GM19395 (cell line): Measurements from ENCODE around the gene PI4KA.
A peak's percentile ranks its signal among the peaks of the same experiment; 100 is the strongest.
"Not testable (repeated sequence)": the region's sequence is repeated elsewhere in the genome, so short reads cannot be mapped to it uniquely, and the experiment has no call there.

Experiments
- ATAC-seq: cut with Tn5 transposase; IDR thresholded peaks from one replicate; pipeline ENCODE4 v1.9.1; 2021; ENCODE audit warnings: mild to moderate bottlenecking, moderate library complexity; ENCODE audit not compliant: unreplicated experiment

Gene PI4KA

DNA sequence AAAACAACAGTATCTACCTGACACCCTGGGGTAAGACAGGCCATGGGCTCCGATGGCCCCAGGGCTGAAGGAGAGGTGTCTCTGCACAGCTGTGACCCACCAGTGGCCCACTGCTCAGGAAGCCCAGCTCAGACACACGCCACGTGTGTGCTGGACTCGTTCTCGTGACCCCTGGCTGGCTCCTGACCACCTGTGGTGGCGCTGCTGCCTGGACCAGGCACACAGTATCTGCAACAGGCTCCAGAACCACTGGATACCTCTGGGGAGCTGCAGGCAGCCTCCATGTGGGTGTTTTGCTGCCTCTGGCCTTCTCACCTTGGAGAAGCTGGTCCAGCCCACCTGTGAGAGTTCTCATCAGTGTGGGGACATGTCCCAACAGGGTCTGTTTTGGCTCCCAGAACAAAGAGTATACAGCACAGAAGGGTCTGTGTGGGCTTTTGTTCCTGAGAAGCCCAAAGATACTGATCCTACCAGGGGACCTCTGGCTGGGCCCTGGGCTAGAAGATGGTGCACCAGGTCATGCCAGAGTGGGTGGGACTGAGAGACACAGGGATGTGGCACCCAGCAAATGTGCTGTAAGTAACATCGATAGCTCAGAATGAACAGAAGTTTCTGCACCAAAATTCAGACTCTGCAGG, 106.4 kb downstream of the PI4KA start:
- no peak for ATAC-seq

DNA sequence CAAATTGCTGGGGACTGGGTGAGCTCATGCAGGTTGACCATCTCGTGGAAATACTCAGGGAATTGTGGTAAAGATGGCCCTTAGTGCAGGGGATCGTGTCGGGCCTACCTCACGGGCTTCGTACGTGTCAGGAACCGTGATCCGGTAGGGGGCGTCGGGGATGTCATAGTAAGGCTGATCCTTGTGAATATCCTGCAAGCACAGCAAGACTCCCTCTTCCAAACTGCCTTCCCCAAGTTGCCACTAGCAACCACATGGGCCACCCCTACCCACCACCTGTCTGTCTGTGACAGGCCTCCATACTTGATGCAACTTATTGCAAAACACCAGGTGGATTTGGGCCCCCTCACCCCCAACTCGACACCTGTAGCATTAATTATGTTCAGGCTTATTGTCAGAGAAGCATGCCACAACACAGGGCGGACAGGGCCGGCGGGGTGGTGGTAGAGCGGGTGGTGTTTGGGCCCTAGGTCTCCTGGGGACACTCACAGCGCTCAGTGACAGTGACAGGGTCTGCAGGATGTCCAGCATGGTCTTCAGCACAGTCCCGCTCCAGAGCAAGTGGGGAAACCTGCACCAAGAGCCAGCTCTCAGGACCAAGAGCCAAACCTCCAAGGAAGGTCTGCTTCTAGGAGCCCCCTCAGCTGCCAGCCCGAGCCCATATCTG, 107.3 kb downstream of the PI4KA start:
- ATAC-seq, result no peak

DNA sequence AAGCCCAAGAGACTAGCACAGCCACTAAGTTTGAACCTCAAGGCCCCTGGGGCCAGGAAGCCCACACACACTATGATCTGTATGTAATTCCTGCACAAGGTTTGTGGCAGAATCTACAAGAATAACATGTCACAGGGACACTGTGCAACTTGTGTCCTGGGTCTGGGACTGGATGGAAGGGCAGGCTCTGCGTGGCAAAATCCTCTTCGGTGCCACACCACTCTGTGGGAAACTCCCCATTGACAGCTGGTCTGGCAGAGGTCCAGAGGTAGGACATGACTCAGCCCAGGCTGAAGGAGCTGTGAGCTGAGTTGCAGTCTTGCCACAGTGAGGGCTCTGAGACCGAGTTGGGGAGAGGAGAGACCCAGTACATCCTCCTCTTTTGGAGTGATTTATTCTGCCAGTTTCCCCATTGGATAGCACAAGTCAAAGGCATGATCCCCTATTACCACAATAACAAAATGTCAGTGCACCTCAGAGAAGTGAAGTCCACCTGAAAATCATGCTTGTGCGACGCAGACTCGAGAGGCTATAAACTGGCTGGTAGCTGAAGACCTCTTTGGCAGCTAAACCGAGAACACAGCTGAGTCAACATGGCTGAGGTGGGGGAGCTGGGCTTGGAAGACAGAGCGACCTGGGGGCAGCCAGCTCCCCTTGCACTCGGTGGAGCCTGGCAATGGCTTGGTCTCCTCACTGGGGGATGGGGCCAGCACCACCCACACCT, 108.0 kb downstream of the PI4KA start:
- no peak for ATAC-seq

DNA sequence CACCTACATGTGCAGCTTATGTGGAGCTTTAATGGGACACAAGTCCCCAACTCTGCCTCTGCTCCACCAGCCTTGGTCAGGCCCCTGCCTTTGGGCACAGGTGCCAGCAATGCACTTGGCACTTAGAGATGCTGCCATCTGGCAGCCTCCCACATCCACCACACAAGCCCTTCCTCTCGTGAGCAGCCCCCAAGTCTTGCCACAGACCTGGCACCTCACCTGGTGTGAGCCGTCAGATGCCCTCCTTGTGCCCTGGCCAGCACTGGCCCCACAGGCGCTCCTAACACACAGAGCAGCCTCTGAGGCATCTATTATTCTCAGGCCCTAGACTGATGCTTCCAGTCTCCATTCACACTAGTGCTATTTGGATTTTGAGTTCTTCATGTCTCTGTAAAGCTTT, 109.2 kb downstream of the PI4KA start:
- ATAC-seq, result no peak

DNA sequence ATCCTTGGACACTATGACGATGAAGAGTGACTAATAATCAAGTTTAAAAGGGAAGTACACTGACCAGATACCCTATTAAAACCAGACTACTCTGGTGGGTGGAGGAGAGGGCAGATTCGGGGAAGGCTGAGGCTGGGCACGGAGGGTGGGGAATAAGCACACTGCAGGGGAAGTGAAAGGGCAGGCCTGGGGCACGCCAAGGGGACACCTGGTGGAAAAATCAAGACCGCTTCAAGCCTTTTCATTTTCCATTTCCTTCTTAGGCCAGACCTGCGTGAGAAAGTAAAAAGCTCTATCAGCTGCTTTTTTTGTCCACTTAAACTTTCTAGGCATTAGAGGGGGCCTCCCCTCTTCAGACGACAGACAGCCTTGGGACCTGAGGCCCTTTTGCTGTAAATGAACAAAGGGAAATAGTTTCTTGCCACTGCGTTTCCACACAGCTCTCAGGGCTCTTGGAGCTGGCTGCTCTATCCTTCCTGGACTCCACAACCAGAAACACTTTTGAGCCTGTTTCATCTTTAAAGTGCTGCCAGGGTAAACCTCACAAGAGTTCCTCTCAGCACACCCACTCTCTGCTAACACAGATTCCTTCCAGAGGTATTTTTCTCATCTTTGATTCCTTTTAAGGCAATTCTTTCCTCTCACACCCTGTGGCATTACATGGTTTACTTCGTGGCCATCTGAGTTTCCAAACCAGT, 109.7 kb downstream of the PI4KA start:
- peak; percentile 74 for ATAC-seq

DNA sequence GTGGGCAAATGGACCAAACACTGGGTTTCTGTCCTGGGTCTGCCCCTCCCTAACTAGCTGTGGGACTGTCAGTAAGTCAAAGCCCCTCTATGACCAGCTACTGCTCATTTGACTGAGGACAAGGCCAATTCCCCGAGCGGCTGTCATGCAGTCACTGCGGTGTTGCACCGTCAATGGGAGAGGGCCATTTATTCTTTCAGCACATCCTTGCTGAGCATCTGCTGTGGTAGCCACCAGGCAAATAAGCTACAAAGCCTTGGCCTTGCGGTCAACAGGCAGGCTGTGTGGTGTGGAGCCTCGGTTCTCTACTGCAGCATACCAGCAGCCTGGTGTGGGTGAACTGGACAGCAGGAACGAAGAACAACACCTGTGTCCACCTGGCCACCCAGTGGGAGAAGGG, 110.5 kb downstream of the PI4KA start:
- ATAC-seq, result peak; percentile 18

DNA sequence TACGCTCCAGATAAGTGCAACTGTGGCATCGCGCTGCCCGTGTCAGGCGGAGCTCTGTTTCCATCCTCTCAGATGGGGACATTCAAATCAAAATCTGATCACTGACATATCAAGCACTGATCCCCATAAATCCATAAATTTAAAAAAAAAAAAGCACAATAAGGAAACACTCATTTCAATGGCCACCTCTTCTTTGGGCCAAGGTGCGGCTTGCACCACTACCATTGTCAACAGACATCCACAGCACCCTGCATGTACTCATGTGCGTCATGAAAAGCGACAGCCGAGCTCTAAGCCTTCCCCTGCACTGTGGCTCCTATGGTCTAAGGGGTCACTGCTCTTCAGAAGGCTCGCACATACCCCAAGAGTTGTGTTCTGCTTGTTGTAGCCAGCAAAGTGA, 111.4 kb downstream of the PI4KA start:
- ATAC-seq, result no peak

DNA sequence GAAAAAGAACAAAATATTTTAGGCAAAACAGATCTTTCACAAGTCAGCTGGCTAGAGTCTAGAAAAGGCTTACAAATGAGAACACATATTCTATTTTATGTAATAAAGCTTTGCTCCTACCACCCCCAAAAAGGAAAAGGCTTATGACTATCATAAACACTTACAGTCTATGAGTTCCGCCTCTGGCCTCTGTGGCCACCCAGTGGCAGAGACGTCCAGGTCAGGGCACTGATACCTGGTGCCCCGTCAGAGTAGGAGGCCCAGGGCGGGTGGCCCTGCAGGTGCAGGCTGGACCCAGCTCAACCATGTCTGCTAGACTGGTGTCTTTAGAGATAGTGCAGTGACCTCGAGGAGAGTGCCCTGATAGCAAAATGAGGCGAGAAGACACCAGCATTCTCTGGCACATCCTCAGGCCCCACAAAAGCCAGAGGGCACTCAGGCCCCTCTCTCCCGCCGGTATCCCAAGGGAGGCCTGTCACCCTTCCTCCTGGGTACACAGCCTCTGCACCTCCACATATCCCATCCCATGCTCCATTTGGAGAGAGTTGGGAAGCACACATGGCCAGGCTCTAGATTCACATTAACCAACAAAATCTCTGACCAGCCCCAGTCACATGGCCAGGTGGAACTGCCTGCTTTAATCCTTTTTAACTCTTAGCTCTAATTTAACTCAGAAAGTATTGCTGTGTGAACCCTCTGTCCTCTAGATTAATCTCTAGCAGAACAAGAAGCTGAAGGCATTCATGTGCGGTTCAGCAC, 112.0 kb downstream of the PI4KA start:
- ATAC-seq, result no peak

DNA sequence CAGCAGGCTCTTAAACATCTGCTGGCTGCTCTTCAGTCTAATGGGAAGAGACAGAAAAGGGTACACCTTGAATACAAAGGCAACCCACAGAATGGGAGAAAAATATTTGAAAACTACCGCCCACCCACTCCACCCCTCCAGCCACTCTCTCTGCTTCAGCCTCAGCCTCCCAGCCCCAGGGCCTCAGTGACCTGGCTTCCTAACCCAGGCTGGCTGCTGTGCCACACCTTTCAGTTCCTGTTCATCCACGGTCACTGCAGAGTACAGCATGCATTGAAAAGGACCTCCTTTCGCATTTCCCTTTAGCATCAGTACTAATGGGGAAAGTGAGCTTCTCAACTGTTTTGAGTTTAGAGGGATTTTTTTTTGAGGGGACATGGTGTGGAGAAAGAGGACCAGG, 113.5 kb downstream of the PI4KA start:
- ATAC-seq, result no peak

DNA sequence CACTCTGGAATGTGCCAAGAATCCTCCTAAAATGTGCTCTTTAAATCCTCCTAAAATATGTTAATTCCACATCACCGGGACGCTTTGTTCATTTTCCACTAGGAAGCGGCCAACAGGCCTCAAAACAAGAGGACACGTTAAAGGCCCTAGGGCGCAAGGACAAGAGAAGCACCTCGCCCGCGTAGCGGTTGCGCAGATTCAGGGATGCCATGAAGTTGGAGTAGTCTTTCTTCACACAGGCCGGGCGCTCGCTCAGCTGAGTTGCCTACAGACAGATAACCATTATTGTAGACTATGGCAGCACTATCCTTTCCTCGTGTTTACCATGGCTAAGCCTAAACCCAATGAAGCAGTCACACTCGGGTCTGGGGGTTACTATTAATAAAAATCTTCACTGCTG, 114.2 kb downstream of the PI4KA start:
- no peak for ATAC-seq

DNA sequence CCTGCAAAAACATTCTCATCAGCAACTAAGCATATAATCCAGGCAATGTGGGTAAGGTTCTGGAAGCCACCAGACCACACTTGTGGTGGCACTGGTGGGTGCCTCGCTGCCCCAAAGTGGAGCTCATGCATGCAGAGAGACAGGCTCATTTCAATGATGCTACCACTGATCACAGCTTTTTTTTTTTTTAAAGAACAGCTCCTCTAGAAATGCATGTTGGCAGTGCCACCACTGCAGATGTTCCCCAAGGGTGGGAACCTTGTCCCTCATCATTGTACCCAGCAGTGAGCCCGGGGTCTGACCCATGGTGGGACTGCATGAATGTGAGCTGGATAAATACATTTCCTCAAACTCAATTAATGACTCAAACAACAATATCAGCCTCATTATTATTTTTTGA, 115.8 kb downstream of the PI4KA start:
- ATAC-seq, result no peak

DNA sequence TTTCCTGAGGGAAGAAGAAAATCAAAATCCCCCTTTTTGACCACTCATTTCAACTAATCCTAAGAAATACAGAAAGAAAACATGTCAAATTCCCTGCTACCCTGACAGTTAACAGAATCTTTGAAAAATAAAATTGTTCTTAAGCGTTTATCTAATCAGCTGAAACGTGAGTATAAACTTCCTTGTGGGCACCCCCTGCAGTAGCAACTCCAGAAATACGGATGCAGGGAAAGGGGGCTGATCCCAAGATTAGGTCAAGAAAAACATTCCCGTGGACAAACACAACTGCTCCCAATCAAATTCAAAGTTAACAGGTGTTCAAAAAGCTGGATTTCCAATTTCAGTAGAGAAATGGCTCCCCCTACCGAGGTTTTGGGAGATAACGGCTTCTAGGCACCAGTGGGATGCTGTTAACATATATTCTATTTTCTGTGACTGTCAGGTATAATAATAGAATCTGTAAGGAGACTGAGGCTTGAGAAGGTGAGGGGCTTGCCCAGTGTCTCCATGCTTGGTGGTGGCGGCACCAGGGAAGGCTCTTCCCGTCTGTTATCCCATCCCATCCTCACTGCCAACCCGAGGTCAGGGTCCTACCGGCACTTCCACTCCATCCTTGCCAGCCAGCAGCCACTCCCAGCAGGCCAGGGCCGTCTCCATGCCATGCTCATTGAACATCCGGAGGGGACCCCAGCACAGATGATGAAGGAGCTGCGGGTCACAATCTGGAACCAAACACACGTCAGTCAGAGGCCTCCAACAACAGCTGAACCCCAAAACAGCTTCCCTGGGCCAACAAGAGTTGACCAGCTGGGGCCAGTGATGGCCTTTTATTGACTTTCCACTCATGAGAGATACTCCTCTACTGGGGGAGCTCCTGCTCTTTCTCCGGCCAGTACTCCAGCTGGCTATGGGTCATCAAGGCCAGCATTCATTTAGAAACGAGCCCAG, 116.7 kb downstream of the PI4KA start:
- ATAC-seq, result no peak

DNA sequence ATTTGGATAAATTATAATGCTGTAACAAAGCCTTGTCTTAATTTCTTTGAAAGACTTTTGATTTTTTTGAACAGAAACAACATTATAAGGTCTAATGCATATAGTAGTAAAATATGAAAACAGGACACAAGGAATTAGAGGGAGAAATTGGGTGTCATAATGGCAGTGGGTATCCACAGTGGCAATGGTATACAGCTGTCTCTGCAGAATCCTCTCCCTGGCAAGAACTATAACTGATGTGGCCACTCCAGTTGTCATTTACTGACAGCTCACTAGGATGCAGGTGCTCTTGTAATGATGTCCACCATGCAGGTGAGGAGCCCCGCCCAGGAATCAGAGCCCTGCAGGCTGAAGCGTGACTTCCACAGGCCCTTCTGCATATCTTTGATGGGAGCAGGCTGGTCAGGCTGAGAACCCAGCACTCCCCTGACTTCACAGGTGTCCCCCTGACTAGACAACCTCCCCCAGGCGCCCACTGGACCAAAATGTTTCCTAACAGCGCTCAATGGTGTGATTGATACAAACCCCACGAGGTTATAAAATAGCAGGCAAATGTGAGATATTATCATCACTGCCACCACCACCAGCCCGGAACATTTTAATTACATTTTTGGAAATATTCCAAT, 117.5 kb downstream of the PI4KA start:
- no peak for ATAC-seq

DNA sequence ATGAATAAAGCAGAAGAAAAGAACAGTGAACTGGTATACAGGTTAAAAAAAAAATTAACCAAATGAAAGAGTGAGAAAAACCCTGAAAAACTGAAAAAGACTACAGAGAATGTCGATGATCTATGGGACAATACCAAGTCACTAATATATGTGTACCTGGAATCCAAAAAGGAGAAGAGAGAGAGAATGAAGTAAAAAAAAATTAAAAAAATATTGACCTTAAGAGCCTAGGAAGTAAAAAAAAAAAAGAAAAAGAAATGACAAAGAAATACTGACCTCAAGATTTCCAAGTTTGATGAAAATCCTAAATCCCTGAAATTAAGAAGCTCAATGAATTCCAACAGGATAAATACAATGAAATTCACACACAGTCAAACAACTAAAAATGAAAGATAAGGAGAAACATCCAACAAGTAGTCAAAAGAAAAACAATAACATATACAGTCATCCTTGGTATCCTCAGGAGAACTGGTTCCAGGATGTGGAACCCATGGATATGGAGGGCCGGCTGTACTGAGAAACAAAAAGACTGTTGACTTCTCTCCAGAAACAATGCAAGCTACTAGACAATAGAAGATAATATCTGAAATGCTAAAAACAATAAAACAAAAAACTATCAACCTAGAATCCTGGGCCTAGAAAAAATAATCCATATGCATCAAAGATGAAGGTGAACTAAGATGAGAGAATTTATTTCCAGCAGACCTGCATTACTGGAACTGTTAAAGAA, 118.2 kb downstream of the PI4KA start:
- no peak for ATAC-seq

DNA sequence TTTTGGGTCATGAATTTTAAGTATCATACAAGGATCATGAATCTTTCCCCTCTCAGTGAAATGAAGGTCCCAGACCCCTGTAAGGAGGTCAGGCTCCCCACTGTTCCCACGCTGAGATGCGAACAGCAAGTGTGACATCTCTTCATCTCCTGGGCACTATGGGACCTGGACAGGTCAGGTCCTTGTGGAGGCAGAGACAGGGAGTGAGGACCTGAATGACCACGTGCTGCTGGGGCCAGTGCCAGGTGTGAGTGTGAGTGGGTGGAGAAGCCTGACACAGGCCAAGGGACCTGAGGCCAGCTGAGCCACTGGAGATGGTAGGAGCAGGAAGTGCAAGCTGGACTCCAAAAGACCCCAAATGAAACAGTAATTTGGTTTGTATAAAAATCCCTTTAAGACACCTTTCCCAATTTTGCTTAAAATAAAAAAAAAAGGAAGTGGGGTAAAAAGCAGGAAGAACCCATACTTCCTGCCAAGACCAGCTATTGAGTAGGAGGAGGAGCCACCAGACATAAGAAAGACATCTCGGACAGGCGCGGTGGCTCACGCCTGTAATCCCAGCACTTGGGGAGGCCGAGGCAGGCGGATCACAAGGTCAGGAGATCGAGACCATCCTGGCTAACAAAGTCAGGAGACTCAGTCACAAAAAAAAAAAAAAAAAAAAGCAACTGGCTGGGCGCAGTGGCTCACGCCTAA, 120.1 kb downstream of the PI4KA start:
- ATAC-seq, result no peak

DNA sequence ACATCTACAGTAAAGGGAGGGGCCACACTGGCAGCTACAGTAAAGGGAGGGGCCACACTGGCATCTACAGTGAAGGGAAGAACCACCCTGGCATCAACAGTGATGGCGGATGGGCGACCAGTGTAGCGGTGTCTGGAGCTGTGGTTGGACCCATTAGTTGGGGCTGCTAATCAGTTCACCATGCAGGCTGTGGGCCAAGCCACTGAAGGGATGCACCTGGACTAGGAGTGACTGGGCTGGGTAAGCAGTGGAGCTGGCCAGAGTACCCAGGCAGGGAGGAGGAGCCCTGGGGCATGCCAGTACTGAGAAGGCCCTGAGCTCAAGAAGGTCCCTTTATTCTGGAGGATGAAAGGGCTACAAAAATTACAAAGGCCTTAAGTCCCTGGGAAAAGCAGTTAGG, 121.7 kb downstream of the PI4KA start:
- not testable (repeated sequence) for ATAC-seq

DNA sequence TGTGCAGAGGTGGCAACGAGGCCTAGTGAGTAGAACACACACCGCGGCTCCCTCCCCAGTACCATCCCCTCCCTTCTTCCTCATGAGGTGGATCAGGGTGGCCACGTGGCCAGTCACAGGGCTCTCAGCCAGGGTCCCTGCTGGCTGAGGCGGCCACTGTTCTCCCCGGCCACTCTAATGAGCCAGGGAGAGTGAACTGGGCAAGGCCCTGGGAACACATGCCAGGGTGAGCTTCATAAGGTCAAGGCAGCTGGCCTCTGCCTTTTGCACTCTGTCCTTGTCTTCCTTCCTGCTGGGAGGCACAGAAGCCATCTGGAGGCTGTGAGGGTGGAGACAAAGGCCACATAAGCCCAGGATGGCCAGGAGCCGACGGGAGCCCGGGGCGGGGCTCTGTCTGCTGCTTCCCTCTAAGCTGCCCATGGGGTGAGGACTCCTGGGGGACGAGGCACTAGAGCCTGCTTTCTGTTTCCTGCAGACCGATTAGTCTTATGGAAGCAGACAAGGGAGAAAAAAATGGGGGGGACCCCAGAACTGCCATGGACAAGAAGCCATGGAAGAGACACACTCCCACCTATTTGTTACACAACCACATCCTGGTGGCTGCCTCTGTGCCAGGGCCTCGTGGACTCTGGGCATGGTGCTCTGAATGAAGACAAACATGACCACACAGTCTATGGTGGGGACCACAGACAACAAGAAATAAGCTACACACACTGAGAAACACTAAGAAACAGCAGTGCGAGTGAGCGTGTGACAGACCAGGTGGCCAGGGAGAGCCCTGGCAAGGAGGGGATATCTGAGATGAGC, 123.1 kb downstream of the PI4KA start:
- ATAC-seq, result not testable (repeated sequence)
